Lower leg skin (tissue), 4 donors: ENCODE results near the gene GABARAP. TPM values are rescaled to one million over a fixed set of nuclear protein-coding genes. Genes with fewer than 3 reads are reported as not detected.

ENCODE experiments used
- DNase-seq, 2 donors: peaks; one replicate each; pipeline ENCODE4 v3.0.0-alpha.2; 2019; ENCODE audit warnings: low spot score in 2 of 2
- H3K4me3 ChIP-seq: fragments of 200-600 bp; sonication (generic); 2 replicates; pipeline ENCODE4 v1.5.1; 2017; ENCODE audit warnings: mild to moderate bottlenecking, low read depth; ENCODE audit not compliant: poor library complexity, severe bottlenecking
- CTCF ChIP-seq, 3 donors: fragments of 450-650 bp; IDR thresholded peaks; one replicate each; pipeline ENCODE4 v1.5.1; 2016; ENCODE audit warnings: antibody characterized with exemption in 3 of 3, mild to moderate bottlenecking in 3 of 3, moderate library complexity in 2 of 3
- POLR2A ChIP-seq, 2 donors: fragments of 450-650 bp; IDR thresholded peaks; one replicate each; pipeline ENCODE4 v1.6.1; 2016 to 2017; ENCODE audit warnings: antibody characterized with exemption in 2 of 2, mild to moderate bottlenecking in 1 of 2, moderate library complexity in 1 of 2
- WGBS, 2 donors: methylation state at CpG; one replicate each; pipeline ENCODE4 v1.1.5; 2018; 5-methylcytosine and 5-hydroxymethylcytosine counted together
- intact Hi-C: fragments of 100-400 bp; cut with DNase I; formaldehyde crosslinking; loops from one replicate; pipeline ENCODE4 v1.15.0; 2023; ENCODE audit warnings: low total_unique reads
- total RNA-seq, 4 donors: library from RNA; depleted of rRNA; stranded (reverse); fragments of >200 nt; gene quantifications; one replicate each; pipeline ENCODE4 v1.1.0, GENCODE V29; 2016

The GABARAP gene
- total RNA-seq, 4 donors from 2014 or later, result 253 to 667 (median 538) TPM

DNA sequence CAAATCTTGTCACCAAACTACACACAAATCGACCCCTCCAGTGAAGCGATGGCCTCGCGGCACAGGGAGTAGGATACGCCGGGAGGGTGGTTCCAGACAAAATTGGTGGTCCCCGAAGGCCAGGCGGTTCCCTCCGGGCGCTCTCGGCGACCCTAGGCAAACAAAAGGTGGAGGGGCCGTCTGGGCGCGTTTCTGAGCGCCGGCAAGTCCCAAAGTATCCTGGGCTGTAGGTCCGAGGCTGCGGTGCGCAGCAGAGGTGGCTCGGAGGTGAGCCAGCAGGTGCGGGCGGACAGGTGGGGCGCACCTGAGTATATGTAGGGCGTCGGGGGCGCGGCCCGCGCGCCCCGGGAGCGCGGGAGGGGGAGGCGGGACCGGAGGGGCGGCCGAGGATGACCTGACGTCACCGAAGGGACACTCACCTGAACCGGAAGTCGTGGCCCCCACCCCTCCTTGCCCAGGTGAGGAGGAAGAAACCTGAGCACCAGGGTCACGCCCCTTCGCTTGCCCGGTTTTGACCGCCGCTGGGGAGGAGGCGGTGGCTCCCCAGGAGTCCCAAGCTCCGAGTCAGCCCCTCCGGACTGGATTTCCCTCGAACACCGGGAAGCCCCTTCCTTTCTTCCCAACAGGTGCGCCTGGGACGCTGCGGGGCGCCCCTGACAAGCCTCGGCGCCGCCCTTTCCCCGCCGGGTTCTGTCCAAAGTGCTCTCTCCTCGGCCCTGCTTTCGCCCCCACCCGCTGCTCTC, 20.1 kb upstream of the GABARAP start, which contains the start of gene CLDN7:
TSS of gene CLDN7 (minus strand) at position 287 of the 743 bp plus-strand sequence. CDS start 435 bp downstream, outside the sequence.
- intact Hi-C loops, result no loop called here
- peak in 1 of 2 donors; percentile 91 for DNase-seq
- peak within 1 kb of the TSS; percentile 13 for H3K4me3 ChIP-seq
- WGBS, 2 donors, result 7 to 10% methylated on average over 39 to 58 of the region's 64 CpGs
- TF ChIP-seq CTCF (IDR thresholded peaks at IDR 0.05) (no peak), POLR2A (IDR thresholded peaks at IDR 0.05) (no peak)

DNA sequence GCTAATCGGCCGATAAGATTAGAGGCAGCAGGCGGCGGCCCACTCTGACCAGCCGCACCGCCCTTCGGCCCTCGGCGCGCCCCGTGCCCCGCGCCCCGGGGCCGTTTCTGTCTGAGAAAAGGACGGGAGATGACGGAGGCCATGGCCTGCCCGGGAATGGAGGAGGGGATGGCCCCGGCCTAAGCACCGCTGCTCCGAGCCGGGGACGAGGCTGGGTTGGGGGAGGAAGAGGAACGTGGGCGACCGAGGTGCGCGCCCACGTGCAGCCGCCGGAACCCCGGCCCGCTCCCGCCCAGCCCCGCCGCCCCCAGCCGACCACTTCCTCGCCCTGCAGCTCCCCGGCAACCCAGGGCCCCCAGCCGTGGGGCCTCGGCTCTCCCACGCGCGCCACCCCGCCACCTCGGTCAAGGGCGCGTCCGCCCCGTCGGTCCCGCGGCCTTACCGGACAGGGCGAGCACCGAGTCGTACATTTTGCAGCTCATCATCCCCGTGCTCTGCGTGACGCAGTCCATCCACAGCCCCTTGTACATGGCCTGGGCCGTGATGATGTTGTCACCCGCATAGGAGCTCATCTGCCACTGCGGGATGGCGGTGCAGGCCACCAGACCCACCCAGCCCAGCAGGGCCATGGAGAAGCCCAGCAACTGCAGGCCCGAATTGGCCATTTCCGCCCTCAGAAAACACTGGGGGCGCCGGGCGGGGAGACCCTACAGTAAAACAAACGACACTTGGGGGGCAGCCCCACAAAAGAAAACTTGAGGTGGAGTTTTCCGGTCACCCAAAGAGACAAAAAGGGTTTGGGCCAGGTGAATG, 19.3 kb upstream of the GABARAP start:
- no peak for DNase-seq
- no peak for TF ChIP-seq POLR2A (IDR thresholded peaks at IDR 0.05)
- no peak for TF ChIP-seq CTCF (IDR thresholded peaks at IDR 0.05)
- intact Hi-C loops, result no loop called here
- peak overlapping the region; percentile 13 for H3K4me3 ChIP-seq
- 15 to 18% methylated on average over 25 to 42 of the region's 71 CpGs for WGBS, 2 donors

DNA sequence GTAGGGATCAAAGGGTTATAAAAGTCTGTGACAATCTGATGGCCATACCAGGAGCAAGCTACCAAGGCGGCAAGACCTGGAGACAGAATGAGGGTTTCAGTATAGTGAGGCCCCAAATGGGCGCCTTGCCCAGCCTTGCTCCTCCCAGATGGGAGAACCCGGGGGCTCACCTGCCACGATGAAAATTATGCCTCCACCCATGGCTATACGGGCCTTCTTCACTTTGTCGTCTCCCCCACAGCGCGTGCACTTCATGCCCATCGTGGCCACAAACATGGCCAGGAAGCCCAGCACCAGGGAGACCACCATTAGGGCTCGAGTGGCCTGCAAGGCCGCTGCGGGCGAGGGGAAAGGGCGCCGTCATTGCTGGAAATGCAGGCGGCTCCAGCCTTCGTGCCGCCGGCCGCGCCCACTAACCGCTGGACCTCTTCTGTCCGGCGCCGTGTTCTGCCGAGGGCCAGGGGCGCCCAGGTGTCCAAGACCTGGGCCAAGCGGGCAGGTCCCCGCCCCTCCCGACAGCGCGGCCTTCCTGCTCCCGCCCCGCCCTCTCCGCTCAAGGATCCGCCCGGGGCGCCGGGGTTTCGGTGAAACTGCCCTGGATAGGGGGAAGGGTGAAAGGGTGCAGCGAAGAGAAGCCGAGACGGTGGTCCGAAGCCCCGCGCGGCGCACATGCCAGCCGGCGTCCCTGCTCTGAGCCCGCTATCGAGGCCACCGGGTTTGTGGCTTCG, 18.6 kb upstream of the GABARAP start:
- TF ChIP-seq POLR2A (IDR thresholded peaks at IDR 0.05), result no peak
- TF ChIP-seq CTCF (IDR thresholded peaks at IDR 0.05), result no peak
- DNase-seq, result no peak
- intact Hi-C loops, result no loop called here
- H3K4me3 ChIP-seq, result peak overlapping the region; percentile 13
- WGBS, 2 donors, result 10 to 12% methylated on average over 27 to 46 of the region's 54 CpGs

- intact Hi-C loops, result no loop called here
- DNase-seq, result no peak
- TF ChIP-seq CTCF (IDR thresholded peaks at IDR 0.05) (no peak), POLR2A (IDR thresholded peaks at IDR 0.05) (no peak)
- no peak overlapping the region for H3K4me3 ChIP-seq
- WGBS, 2 donors, result 78 to 79% methylated on average over 4 of the region's 4 CpGs
These were observed 17.9 kb upstream of the GABARAP start for GRCh38 chr17:7260151-7260550.

DNA sequence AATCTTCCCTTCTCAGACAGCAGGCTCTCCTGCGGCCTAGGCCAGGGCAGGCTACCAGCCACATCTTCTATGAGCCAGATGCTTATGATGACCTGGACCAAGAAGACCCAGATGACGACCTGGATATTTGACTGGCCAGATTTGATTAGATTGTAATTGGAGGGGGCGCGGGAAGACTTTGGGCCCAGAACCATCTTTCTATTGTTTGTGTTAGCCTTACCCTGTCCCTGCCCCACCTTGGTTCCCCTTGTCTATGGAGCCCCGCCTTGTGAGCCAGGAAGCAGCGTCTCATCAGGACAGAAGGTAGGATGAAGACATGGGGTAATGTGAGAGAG, 17.3 kb upstream of the GABARAP start:
- intact Hi-C loops, result no loop called here
- DNase-seq, result no peak
- WGBS, 2 donors, result 87 to 91% methylated on average over 6 of the region's 6 CpGs

More for the DNA sequence above, 17.3 kb upstream of the GABARAP start:
- TF ChIP-seq POLR2A (IDR thresholded peaks at IDR 0.05), result no peak
- TF ChIP-seq CTCF (IDR thresholded peaks at IDR 0.05), result no peak
- no peak overlapping the region for H3K4me3 ChIP-seq
